SK-N-DZ (cell line): ENCODE data around the gene KPNA4.
"Not testable (repeated sequence)": the region's sequence is repeated elsewhere in the genome, so short reads cannot be mapped to it uniquely, and the experiment has no call there.

Source experiments
- DNase-seq: peaks from one replicate; pipeline ENCODE4 v3.0.0-alpha.2; 2015; ENCODE audit warnings: low spot score

Gene KPNA4

GRCh38 chr3:160569894-160570652 is 4.7 kb upstream of the KPNA4 start:
- peak; percentile 47 for DNase-seq

DNA sequence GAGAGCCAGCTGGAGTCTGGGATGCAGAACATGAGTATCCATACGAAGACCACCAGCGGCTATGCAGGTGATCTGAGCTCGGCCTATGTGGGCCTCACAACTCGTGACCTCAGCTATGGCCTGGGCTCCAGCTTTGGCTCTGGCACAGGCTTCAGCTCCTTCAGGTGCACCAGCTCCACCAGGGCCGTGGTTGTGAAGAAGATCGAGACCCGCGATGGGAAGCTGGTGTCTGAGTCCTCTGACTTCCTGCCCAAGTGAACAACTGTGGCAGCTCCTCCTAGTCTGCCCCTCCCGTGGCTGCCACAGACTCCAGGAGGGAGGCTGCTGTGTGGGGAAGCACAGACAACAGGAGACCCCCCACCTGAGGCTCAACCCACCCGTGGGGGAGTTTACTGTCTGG is 3.6 kb upstream of the KPNA4 start:
- no peak for DNase-seq

GRCh38 chr3:160567774-160568173 is 2.4 kb upstream of the KPNA4 start:
- DNase-seq, result no peak

DNA sequence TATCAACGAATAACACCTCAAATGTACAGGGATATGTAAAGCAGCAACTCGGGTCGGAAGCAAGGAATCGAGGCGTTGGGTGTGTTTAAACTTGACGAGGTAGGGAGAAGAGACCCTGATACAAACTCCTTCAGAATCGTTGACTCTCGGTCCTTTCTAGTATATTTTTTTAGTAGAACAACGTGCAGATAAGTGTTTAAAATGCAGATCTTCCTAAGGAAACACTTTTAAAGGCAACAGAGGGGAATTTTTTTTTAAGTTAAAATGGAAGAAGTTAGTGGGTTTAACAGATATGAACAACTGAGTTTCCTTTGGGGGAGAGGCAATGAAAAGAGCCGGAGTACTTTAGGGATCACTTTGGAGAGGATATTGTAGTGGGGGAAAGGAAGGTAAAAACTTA is 1.1 kb upstream of the KPNA4 start:
- DNase-seq, result no peak

DNA sequence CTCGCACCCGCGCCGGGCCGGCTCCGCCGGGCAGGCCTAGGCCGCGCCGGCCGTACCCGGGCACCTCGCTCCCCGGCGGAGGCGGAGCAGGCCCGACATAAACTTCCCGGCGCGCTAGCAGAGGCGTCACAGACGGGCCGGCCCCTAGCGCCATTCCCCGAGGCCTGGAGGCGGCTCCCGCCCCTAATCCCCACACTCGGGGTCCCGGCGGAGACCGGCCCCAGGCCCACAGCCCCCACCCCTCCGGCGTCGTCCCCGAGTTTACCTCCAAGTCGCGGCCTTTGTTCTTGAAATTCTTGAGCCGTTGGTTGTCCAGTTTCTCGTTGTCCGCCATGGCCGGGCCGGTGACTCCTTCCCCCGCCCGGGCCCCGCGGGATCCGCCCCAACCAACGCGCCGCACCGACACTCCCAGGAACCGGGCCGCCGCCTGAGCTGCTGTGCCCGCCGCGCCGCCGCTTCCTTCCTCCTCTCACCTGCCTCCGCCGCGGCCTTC is 376 bp downstream of the KPNA4 start:
- no peak for DNase-seq

GRCh38 chr3:160564258-160564911 is 986 bp downstream of the KPNA4 start:
- DNase-seq, result peak; percentile 23

- no peak for DNase-seq
Observed at GRCh38 chr3:160562952-160563351, 2.4 kb downstream of the KPNA4 start.

DNA sequence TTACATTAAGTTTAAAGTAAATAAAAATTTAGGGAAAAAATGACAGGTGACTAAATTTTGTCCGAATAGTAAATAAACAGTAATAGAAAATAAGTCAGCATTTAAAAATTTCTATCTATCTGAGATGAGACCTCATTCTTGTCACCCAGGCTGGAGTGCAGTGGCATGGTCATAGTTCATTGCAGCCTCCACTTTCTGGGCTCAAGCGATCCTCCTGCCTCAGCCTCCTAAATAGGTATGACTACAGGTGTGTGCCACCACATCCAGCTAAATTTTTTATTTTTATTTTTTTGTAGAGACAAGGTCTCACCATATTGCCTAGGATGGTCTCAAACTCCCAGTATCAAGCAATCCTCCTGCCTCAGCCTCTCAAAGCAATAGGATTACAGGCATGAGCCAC is 7.8 kb downstream of the KPNA4 start:
- no peak for DNase-seq

- DNase-seq, result no peak
Observed at GRCh38 chr3:160556141-160556540, 9.2 kb downstream of the KPNA4 start.

- peak; percentile 62 for DNase-seq
Observed at GRCh38 chr3:160554980-160555379, 10.4 kb downstream of the KPNA4 start.

DNA sequence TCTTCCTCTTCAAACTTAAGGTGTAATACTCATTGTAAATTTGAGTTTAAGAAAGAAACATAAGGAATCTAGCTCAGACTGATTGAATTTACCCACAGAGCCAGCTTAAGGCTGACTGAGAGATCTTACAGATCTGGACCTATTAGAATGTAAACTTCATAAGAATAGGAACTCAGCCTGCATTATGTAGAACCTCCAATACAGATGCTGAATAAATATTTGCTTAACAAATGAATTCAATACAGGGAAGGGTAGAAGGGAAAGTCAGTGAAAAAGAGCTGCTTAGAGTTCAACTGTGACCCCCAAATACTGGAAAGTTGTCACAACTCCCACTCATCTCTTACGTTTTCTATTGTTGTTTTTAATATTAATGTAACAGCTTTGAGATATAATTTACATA is 11.5 kb downstream of the KPNA4 start:
- no peak for DNase-seq

DNA sequence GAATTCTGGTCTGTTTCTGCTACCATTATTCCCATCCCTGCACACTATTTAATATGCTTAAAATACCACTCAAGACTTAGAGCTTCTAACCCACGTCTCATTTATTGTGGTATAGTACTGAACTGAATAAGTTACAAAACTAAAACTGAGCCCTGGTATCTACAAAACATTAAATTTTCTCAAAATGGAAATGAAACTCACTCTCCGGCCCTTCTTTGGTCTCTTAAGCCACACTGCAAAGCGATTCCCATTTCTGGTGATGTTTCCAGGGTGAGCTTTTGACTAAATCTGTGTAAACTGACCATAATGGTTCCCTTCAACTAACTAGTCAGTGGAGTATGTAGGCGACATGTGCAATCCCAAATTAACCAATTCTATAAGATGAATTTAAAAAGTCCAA is 18.6 kb downstream of the KPNA4 start:
- no peak for DNase-seq

DNA sequence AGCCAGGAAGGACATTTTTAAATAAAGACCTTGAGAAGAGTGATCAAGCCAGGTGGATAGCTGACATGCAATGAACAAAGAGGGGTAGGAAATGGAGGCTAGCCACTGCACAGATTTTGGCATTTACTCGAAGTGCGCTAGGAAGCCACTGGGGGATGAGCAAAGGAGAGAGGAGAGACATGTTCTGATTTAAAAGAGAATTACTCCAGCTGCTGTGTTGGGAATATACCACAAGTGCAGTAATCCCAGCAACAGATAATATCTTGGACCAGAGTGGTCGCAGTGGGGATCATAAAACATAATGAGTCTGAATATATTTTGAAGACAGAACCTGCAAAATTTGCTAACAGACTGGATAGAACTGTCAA is 19.9 kb downstream of the KPNA4 start:
- no peak for DNase-seq

DNA sequence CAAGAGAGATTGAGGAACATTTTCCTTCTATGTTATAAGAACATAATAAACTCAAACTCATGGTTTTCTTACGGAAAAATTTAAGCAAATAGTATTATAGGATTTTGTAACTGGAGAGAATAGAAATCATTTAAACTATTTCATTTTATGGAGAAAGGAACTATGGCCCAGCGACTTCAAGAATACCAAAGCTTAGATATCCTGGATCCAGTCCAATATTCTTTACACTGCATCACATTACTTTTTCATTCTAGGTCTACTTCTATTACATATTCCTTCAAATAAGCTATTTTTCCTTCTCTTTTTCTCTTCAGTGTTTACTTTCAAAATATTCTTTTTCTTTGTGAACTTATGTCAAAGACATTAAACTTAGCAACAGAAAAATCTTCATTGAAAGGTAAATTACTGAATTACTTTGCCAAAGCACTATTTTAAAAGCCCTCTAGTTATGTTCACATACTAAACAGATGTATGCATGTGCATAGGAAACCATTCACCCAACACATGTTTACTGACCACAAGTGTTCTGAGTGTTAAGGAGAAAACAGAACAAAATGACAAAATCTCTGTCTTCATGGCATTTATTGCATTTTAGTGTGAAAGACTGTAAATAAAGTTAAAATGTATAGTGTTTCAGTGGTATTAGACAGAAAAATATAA is 20.4 kb downstream of the KPNA4 start:
- DNase-seq, result no peak

- no peak for DNase-seq
Observed at GRCh38 chr3:160540551-160540950, 24.8 kb downstream of the KPNA4 start.

- DNase-seq, result no peak
Observed at GRCh38 chr3:160538895-160539294, 26.5 kb downstream of the KPNA4 start.

GRCh38 chr3:160537729-160538128 is 27.6 kb downstream of the KPNA4 start:
- DNase-seq, result no peak

GRCh38 chr3:160532371-160532770 is 33.0 kb downstream of the KPNA4 start:
- DNase-seq, result no peak

GRCh38 chr3:160531311-160531710 is 34.1 kb downstream of the KPNA4 start:
- no peak for DNase-seq

DNA sequence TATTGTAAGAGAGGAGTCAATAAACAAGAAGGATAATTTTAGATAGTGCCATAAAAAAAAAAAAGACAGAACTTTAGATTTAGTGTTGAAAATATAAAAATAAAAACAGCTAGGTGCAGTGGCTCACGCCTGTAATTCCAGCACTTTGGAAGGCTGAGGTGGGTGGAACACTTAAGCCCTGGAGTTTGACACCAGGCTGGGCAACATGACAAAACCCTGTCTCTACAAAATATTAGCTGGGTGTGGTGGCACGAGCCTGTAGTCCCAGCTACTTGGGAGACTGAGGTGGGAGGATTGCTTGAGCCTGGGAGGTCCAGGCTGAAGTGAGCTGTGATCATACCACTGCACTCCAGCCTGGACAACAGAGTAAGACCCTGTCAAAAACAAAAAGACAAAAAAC is 49.0 kb downstream of the KPNA4 start:
- DNase-seq, result not testable (repeated sequence)

GRCh38 chr3:160501325-160501724 is 64.0 kb downstream of the KPNA4 start:
- DNase-seq, result no peak

GRCh38 chr3:160498202-160498601 is 67.2 kb downstream of the KPNA4 start:
- no peak for DNase-seq

- no peak for DNase-seq
Observed at GRCh38 chr3:160490166-160490565, 75.2 kb downstream of the KPNA4 start.
